Lower lobe of right lung (tissue), 2 donors: ENCODE results near the gene IFNA13. TPM values are rescaled to one million over a fixed set of nuclear protein-coding genes. Genes with fewer than 3 reads are reported as not detected.

Experiments
- ATAC-seq, 2 donors: fragments of 200-7000 bp; cut with Tn5 transposase; one replicate each; pipeline ENCODE4 v1.9.1; 2020 to 2022; ENCODE audit warnings: mild to moderate bottlenecking in 2 of 2, moderate library complexity in 2 of 2
- DNase-seq: peaks from one replicate; pipeline ENCODE4 v3.0.0-alpha.2; 2020
- H3K27ac ChIP-seq: fragments of 200-600 bp; one replicate; pipeline ENCODE4 v1.8.0; 2022
- H3K27me3 ChIP-seq: fragments of 200-600 bp; one replicate; pipeline ENCODE4 v1.8.0; 2022; ENCODE audit warnings: low read depth
- H3K36me3 ChIP-seq: fragments of 200-600 bp; one replicate; pipeline ENCODE4 v1.8.0; 2022; ENCODE audit warnings: mild to moderate bottlenecking
- H3K4me1 ChIP-seq: fragments of 200-600 bp; one replicate; pipeline ENCODE4 v1.8.0; 2022
- H3K4me3 ChIP-seq: fragments of 200-600 bp; one replicate; pipeline ENCODE4 v1.8.0; 2022; ENCODE audit warnings: mild to moderate bottlenecking
- H3K9me3 ChIP-seq: fragments of 200-600 bp; one replicate; pipeline ENCODE4 v1.8.0; 2022
- intact Hi-C: fragments of 100-400 bp; cut with DNase I; formaldehyde crosslinking; loops from one replicate; pipeline ENCODE4 v1.11.0; 2022
- total RNA-seq: library from RNA; stranded (reverse); fragmentation: NEBNext Ultra II Directional; extraction: Animal tissue kit (Norgen Biotek cat#: 25700); gene quantifications from one replicate; pipeline ENCODE4 v1.2.1, GENCODE V29; 2021
- TF ChIP-seq, protein P1 (sequence below): fragments of 200-600 bp; IDR thresholded peaks from one replicate; pipeline ENCODE4 v1.8.0; 2022; ENCODE audit warnings: antibody characterized with exemption, mild to moderate bottlenecking
- donor health status: DM: no; HTN: yes; CAD: no; lungs with severe emphysema.

IFNA13 gene
- total RNA-seq, 1 donor from 2014 or later: 1.1 TPM

DNA sequence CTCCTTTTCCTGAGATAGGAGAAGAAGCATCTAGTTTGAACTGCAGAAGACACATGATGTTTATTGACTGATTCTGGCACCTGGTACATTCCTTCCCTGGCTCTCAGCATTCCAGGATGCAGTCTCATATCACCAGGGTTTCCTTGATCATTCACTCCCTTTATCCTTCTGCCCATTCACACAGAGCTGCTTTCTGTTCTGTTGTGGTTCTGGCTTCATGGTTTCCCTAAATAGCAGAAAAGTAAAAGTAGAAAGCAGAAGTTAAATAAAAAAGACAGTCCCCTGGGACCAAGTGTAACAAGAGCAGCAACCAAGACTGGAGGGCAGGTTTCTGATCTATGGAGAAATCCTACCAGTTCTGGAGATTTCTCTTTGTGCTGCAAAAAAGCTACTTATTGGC lies 44.2 kb upstream of the IFNA13 start:
- H3K27ac ChIP-seq: no peak overlapping the region
- intact Hi-C loops: no loop called here
- no peak overlapping the region for H3K4me3 ChIP-seq
- no peak for ATAC-seq
- no peaks in the 10 kb centered on the region for H3K4me1 ChIP-seq
- DNase-seq: no peak
- no peaks in the 10 kb centered on the region for H3K9me3 ChIP-seq
- H3K36me3 ChIP-seq: no peaks in the 10 kb centered on the region
- TF ChIP-seq, protein P1, sequence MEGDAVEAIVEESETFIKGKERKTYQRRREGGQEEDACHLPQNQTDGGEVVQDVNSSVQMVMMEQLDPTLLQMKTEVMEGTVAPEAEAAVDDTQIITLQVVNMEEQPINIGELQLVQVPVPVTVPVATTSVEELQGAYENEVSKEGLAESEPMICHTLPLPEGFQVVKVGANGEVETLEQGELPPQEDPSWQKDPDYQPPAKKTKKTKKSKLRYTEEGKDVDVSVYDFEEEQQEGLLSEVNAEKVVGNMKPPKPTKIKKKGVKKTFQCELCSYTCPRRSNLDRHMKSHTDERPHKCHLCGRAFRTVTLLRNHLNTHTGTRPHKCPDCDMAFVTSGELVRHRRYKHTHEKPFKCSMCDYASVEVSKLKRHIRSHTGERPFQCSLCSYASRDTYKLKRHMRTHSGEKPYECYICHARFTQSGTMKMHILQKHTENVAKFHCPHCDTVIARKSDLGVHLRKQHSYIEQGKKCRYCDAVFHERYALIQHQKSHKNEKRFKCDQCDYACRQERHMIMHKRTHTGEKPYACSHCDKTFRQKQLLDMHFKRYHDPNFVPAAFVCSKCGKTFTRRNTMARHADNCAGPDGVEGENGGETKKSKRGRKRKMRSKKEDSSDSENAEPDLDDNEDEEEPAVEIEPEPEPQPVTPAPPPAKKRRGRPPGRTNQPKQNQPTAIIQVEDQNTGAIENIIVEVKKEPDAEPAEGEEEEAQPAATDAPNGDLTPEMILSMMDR: no peak
- H3K27me3 ChIP-seq: no peaks in the 10 kb centered on the region

GRCh38 chr9:21408817-21409216 lies 41.0 kb upstream of the IFNA13 start, which contains the start of gene IFNA8:
Gene IFNA8, plus strand, starts transcription at chr9:21409117. Its CDS starts 60 bp downstream, at chr9:21409177.
- Histone ChIP-seq H3K27me3 (no peaks in the 10 kb centered on the region), H3K27ac (no peak within 1 kb of the TSS), H3K9me3 (no peaks in the 10 kb centered on the region), H3K4me3 (no peak within 1 kb of the TSS), H3K36me3 (no peaks in the 10 kb centered on the region), H3K4me1 (no peaks in the 10 kb centered on the region)
- TF ChIP-seq, protein P1: no peak
- no peak for DNase-seq
- intact Hi-C loops: no loop called here
- no peak for ATAC-seq

- Histone ChIP-seq H3K4me1 (peaks cover 10% of the 10 kb centered on the region), H3K27me3 (peaks cover 32% of the 10 kb centered on the region), H3K27ac (no peak overlapping the region), H3K36me3 (no peaks in the 10 kb centered on the region), H3K4me3 (no peak overlapping the region), H3K9me3 (no peaks in the 10 kb centered on the region)
- ATAC-seq: no peak
- DNase-seq: no peak
- TF ChIP-seq, protein P1: no peak
- intact Hi-C loops: no loop called here
Observed at GRCh38 chr9:21404146-21404545, 36.3 kb upstream of the IFNA13 start.

GRCh38 chr9:21402386-21403251 lies 34.8 kb upstream of the IFNA13 start:
- TF ChIP-seq, protein P1: peak; percentile 7
- ATAC-seq (peak; percentile 48 to 62), DNase-seq (no peak)
- no peak overlapping the region for H3K27ac ChIP-seq
- H3K4me3 ChIP-seq: peak overlapping the region; percentile 40
- no peaks in the 10 kb centered on the region for H3K36me3 ChIP-seq
- peaks cover 10% of the 10 kb centered on the region for H3K4me1 ChIP-seq
- peaks cover 35% of the 10 kb centered on the region for H3K27me3 ChIP-seq
- H3K9me3 ChIP-seq: no peaks in the 10 kb centered on the region
- intact Hi-C loops: no loop called here

DNA sequence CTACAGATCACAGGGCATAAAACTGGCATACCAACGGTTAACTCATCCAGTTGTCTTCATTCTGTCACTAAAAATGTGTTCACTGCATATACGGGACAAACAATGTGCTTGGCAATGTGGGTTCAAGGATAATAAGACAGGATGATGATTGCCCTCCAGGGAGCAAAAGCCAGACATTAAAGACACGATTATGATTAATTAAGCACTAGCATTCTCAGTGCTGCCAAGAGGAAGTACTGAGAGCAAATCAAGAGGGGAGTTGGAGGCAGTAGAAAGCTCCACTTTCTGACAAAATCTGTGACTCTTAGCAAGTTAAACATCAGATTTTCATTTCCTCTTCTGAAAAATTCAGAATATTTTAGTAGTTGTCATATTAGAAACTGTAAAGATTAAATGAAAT lies 32.1 kb upstream of the IFNA13 start:
- Histone ChIP-seq H3K36me3 (no peaks in the 10 kb centered on the region), H3K4me1 (peaks cover 21% of the 10 kb centered on the region), H3K9me3 (no peaks in the 10 kb centered on the region), H3K27ac (no peak overlapping the region), H3K27me3 (peaks cover 55% of the 10 kb centered on the region), H3K4me3 (no peak overlapping the region)
- TF ChIP-seq, protein P1: no peak
- no peak for ATAC-seq
- intact Hi-C loops: loop anchor here (10.0 kb wide), 1 partner anchor 75 kb away; no protein-coding TSS in a partner anchor
- no peak for DNase-seq
